ENCODE measurements around the gene STK24.

STK24 gene

DNA sequence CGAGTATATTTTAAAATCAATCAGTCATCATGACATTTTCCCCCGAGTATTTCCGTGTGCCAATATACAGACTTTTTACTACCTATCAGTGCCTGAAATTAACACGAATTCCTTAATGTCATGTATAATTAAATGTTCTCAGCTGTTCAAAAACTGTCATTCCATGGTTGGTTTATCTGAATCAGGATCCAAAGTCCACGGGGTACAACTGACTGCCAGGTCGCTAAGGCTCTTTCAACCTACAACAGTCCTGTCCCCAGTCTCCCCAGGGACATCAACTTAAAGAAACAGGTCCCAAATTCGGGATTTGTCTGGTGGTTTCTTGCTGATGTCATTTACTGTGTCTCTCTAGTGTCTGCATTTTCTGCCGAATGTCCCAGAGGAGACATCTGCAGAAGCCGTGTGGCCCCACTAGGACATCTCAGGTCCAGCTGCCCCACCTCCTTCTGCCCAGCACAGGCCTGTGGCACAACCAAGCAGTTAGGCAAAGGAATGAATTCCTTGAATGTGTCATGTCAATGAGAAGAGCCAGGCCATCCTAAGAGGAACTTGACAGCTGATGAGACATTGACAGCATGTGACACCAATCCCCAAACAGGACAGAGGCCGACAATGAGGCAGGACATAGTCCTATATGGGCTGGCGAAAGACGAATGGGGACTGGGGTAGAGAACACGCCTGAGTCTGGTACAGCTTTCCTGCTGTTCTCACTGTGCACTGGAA lies 109.5 kb downstream of the STK24 start:
- DNase-seq, result no peak

DNA sequence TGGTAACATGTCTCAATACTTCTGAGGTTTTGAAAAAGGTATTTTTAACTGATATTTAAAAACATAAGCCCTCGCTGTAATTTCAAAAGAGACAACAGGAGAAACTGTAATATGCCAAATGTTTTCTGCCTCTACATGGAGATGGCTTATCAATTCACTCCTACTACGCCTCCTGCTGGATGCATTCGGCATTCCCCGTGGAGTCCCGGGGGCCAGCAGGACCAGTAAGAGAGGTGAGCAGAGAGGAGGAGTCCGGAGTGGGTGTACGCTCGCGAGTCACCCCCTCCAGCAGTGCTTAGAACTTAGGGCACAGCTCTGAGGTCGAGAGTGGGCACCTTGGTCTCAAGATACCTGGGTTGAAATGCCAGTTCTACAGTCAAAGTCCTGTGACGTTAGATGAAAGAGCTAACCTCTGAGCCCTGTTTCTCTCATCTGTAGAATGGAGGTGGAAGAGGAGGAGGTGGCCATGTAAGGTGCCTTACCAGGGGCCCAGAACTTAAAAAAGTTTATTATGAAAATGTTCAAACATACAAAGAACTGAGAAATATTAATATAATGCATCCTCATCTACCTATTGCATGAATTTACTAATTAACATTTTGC lies 110.2 kb downstream of the STK24 start:
- DNase-seq, result peak; percentile 62

DNA sequence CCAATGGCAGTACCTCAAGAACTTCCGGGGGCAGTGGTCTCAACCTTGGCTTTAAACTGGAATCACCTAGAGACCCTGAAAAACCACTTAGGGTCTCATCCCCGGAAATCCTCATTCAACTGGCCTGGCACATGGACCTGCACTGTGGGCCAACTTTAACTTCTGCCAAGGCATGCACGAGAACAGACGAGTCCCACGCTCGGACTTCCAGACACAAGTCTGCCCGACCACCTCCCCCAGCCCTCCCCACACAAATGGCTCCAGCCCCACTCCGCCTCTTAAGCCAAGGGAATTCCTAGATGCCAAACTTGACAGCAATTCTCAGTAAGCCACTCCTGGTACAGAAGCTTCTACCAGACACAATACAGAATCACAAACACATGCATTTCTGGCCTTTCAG lies 114.0 kb downstream of the STK24 start:
- DNase-seq, result no peak

DNA sequence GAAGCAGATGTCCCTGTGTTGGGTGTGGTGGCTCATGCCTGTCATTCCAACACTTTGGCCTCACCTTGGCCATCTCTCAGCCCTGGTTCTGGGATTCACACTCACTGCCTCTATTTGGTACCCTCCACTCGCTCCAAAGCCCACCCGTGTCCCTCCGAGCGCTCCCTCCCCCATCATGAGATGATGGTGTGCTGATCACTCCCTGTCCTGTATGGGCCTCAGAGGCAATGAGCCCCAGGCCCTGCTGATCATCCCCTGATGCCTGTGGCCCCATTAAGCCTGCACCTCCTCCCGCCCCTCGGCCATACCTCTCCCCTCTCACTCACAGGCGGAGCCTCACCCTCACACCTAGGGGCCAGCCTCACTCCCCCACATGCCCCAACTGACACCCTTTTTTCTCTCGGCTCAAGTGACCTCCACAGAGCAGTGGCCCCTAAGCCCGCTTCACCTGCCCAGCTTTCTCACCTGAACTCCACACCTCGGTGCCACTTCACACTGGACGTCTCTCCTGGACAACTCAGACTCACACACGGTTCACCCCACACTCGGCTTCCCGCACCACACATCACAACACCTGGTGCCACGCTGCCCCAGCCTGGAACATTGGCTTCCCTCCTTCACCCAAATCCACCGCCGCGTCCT lies 114.5 kb downstream of the STK24 start:
- no peak for DNase-seq

DNA sequence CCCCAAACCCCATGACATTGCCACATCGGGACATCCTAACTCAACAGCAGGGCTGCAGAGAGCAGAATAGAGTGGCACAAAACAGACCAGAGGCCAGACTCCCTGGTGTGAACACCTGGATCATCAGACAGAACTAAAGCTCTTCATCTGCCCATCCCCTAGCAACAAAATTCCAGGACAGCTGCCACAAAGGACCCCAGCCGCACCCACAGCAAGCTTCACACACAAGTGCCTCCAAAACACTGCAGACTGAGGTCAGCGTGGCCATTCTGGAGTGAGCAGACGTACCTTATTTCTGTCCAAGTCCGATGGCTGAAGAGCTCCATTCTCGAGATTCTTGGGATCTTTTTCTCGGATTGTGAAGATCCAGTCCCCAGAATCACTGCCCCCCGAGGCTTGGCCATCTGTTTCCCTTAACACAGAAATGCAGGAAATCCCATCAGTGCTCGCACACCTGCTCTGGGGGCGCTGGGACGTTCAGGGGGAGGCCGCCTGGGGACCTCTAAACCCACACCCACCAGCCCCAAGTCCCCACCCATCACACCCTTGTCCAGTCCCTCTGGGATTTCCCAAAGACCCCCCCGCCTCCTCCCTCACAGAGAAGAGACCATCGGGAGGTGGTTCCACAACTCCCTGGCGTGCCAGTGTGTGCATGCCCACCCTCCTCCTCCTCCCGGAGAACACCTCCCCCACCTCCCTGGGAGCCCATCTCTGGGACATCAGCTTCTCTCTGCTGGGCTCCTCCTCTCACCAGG lies 115.2 kb downstream of the STK24 start:
- no peak for DNase-seq

DNA sequence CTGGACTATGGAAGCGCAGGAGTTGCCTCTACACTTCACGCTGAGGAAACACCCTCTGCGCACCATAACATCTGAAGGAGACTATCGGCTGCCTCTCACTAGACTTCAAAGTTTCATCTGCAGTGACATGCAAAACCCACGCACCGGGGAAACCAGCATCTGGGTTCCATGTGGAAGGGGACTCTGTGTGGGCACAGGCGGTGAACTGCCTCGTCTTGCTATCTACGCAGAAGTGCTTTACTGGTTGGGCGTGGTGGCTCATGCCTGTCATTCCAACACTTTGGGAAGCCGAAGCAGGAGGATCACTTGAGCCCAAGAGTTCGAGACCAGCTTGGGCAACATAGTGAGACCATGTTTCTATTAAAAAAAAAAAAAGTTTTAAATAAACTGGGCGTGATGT lies 116.4 kb downstream of the STK24 start:
- DNase-seq, result no peak

DNA sequence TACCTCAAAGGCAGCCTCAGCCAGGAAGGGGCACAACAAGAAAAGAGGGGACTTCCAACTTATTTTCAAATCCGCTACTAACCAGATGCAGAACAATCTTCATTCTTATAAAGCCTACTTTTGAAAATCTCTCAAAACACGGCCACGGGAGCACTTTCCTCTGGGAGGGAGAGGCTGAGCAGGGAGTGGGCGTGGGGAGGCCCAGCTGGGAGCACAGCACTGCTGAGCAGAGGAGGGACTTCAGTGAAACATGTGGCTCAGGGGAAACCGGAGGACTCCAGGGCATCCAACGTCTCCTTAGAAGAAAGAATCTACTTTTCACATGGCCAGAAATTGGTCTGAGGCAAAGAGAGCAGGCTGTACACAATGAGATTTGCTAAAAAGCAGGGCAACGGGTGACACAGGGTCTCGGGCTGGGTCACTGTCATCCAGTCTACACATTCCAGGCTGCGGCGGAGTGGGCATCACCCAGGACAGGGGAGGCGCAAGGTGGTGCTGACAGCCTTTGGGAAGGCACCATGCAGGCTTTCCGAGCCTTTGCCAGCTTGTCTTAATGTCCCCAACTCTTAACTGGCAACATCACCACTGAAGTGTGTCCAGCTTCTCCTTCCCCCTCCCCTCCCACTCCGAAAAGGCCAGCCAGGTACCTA lies 117.1 kb downstream of the STK24 start:
- DNase-seq, result no peak

DNA sequence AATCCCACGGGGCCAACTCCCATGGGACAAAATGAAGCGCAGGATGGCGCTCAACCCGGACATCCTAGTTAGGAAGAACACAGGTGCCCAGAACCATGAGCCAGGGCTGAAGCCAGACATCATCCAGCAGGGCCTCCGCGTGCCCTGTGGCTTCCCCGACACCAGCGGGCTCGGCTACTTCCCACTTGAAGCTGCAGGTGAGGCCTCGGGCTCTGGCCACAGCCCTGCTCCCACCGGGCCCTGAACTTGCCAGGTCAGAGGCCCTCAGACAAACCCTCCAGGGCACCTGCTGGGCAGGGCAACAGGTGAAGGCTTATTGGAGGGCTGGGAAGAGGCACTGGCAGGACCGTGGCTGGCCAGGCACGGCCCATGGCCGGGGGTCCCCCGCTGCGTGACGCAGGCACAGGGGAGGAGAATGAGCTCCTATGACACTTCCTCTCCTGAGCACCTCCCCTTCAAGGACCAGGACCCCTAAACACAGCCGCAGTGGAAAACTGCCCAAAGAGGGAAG lies 117.7 kb downstream of the STK24 start:
- no peak for DNase-seq

DNA sequence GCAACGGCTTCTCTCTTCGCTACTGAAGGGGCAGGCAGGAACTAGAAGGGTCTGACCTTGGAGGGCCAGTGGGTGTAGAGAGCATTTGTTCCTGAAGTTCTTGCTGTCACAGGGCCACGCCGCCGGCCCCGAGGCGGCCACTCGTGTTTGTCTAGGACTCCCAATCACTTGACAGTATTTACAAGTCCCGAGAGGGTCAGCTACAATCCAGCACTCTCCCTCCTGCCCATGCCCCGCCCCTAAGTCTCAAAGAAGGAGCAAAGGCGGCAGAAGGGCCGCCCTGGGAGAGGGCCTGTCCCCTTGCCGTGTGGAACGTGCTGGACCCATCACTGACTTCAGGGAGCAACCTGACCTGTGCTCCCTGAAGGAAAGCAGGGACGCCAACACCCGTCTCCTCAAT lies 118.5 kb downstream of the STK24 start:
- no peak for DNase-seq

DNA sequence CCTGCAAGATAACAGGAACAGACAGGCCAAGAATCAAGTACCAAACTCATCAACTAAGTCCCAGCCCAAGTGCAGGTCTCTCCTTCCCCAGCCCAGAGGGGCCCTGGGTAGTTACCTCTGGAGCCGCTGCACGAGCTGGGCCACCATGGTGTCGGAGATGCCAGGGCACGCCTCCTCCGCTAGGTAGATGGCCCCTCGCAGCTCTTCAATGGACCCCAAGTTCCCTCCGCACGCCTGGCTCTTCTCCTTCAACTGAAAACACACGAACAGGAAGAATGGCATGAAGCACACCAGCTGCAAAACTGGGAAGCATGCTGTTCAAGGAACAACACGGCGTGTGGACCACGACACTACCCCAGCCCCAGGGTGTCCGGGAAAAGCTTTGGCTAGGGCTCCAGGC lies 119.9 kb downstream of the STK24 start:
- DNase-seq, result no peak

DNA sequence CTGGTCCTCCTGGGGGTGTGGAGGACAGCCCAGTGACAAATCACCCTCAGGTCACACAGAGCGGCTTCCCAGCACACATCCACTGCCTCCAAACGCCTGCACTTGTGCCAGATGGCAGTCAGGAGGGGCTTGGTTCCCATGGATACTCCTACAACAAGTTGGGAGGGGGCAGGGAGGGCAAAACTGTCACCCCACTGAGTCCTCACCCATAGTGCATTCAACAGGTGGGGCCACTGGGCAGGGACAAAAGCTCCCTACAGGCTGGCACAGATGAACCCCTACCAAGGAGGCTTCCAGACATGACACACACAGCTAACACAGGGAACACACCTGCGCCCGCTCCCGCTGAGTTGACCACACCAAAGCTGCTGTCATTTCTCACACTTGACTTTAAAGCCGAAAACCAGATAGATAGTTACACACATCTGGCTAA lies 120.5 kb downstream of the STK24 start:
- no peak for DNase-seq

DNA sequence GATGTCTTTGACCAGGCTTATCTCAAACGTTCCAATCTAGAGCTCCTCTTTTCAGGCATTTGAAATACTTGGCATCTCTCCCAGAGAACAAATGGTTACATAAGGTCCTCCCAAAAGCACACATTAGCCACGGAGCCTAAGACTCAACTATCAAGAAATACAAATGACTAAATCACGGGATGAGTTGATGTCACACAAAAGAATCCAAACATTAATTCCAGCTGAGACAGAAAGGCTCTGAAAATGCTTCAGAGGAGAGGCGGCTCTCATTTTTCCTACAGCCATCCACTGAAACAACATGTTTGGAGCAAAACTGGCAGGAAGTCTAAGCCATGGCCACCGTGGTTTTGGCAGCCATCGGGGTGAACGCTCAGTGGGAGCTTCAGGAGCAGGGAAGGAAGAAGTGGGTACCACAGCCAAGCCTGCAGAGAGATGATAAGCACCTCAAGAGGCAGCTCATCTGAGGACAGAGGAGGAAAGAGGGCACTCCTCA lies 122.5 kb downstream of the STK24 start:
- DNase-seq, result no peak

DNA sequence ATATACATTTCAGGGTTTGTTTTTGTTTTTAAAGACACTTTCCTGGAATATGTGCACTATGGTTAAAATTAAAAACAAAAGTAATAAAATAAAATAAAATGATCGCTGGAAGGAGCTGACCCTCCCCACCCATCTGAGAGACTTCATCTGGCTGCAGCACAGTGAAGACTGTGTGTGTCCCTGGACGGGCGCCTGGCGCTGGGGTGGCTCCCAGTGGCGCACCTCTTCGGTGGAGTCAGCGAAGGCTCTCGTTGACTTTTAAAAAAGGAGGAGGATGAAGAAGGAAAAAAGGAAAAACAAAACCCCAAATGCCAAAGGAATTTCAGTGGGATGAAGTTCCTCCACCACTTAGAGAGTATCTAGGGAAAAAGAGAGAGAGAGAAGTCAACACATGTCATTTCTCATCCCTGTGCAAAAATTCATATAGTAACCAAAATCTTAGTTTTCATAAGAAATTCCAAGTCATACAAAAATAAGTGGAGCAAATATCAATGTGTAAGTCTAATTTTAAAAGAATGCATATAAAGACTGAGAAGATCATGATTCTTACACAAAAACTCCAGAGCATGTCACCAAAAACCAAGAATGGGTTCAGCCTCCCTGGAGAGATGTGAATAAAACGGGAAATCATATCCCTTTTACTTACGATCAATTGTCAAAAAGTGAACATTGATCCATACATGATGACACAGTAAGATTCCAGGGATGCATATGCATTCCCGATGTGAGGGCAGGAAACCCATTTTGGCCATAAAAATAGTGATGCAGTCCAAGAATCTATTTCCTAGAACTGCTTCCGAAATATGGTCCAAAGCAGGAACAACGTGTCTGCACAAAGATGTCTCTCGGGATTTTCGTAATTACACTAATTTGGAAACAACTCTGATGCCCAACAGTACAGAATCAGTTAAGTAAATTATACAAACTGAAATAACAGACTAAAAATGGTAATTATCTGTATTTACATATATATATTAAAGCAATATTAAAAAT lies 123.8 kb downstream of the STK24 start:
- no peak for DNase-seq

DNA sequence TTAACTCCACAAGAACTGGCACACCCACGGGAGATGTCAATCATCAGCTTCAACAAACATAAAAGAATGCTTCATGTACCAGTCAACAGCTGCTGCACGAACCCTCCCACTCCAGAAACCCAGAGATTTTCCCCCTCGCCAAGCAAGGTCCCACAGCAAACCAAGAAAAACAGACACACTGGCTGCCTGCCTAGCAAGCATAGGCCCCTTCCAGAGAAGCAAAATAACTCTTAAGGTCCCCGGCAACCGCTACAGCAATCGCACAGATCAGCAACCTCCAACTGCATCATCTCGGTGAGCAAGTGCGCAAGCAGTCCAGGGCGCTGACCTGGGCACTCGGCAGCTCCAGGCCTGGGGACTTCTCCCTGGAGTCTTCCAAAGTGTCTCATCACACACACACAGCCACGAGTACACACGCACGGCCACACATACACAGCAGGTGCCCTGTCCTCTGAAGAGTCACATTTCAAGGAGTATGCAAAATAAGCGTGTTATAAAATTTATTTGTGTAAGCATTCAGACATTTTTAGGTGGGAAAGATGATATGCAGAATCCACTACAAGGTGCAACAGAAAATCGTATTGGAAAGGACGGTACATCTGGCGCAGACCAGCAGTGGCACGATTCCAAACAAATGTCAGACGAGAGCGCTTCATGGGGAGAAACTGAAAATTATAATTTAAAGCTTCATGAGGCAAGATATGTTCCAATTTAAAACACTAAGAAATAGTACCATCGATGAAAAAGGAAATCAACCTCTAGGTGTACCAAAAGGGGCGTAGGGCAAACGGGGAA lies 125.0 kb downstream of the STK24 start:
- DNase-seq, result no peak

DNA sequence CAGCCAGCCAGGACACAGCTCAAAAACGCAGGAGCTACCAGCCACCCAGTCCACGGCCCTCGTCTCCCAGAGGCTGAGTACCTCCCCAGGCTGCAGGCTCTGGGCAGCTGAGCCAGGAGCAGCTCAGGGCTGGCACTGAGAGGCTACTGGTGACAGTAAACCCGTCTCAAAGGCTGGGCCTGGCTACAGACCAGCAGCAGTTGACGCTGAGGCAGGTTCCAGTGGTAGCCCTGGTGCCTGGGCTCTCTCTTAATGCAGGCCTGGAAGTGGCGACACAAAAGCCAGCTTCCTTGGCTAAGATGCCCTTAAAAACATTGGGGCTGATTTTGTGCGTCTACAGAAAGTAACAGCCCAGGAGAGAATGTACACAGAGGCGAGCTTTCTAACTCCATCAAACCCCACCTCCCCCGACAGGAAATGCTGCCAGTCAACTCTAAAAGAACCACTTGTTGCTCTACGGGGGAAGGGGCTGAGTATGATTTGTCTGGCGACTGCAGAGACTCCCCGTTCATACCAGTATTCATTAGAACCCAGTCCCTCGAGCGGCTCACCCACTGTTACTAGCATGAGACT lies 126.3 kb downstream of the STK24 start:
- peak; percentile 52 for DNase-seq

DNA sequence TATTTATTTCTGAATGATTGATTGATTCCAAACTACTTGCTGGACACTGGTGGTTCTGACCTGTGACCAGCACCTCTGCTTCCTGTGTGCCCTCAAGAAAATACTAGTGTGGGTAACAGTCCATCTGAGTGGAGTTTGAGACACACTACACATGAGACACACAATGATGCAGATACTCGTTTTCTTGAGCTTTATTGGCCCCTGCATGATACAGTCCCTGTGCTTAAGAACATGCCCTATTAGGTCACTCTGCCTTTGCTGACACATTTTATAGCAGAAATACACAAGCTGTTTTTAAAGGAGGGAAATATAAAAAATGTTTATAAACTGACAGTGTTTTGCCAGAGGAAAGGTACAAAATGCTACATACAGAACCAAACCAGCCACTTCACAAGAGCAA lies 126.9 kb downstream of the STK24 start:
- DNase-seq, result no peak

DNA sequence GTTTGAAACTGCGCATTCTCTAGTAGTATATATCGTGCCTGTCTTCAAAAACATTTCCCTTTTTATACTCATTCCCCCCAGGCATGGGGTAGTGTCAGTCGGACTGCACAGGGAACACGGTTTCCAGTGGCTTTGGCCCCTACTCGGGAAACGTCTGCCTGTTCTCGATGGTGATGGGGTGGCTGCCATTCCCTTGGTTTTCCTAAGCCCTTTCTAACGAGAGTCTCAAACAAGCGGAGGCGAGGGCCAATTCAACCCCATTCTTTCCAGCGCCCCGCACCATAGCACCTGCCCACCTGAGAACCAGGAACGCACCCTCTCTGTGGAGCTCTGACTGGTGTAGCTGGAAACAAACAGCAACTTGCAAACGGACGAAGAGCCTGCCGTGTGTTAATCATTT lies 127.6 kb downstream of the STK24 start:
- no peak for DNase-seq

DNA sequence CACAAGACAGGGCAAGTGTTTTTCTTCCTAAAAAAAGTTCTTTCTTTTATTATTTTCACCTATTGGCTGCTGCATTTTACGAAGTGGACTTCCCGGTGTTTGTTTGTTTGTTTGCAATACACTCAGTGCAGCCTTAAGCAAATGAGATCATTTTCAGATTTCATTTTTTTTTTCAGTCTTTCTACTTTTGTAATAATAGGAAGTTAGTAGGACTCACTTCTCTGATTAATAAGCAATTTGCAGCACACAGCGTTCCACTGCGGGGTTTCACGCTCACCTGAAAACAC lies 128.3 kb downstream of the STK24 start:
- DNase-seq, result no peak

DNA sequence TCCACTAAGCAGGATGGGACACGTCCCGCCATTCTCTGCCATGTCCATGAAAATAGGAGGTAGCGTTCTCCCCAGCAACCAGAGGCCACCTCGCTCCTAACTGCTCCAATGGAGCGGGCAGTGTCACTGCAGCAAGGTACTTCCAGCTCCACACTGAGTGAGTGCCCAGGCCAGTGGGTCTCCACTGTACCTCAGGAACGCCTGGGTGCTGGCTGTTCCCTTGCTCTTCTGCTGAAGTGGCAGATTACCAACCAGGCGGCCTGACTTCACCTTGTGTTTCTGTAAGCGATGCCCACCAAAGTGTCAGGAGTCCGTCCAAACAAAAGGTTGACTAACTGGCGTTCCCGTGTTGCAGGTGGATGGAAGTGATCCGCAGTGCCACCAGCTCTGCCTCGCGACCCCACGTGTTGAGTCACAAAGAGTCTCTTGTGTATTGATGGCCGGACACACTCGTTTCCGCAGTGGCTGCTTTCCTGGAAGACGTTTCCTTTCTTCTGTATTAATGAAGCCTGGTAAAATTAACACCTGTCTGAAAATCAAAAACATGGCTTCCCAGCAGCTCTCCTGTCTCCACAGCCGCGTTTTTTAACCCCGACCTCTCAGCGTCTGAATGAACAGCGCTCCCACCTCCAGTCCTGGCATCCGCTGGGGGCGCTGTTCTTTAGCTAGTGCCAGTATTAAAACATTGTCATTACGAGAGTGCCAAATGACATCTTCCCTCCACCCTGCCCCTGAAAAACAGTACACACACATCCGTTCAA lies 128.8 kb downstream of the STK24 start:
- DNase-seq, result peak; percentile 44

DNA sequence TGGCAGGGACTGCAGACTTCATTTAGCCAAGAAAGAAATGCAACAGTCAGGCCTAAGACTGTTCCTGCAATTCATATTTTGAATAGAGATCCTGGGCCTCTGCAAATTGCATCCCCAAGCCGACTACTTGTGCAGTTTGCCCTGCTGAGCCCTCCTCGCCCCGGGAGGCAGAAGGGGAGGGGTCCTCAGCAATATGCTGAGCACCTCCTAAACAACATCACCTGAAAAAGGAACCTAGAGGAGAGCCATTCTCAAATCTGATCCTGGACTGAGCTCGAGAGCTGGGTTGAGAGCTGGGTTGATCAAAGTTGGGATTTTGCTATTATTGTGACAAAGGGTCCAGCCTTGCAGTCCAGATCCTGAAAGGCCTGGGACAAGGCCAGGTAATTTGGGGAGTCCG lies 129.8 kb downstream of the STK24 start:
- no peak for DNase-seq
